Suprapubic skin (tissue), 4 donors: ENCODE data around the gene OSBPL7. TPM values are rescaled to one million over a fixed set of nuclear protein-coding genes. Genes with fewer than 3 reads are reported as not detected.

ENCODE experiments used
- DNase-seq, 2 donors: peaks; one replicate each; pipeline ENCODE4 v3.0.0-alpha.2; 2019; ENCODE audit warnings: low spot score in 2 of 2
- H3K27ac ChIP-seq: fragments of 200-600 bp; sonication (generic); one replicate; pipeline ENCODE4 v1.5.1; 2019
- H3K27me3 ChIP-seq: fragments of 200-600 bp; sonication (generic); one replicate; pipeline ENCODE4 v1.5.1; 2019
- H3K36me3 ChIP-seq: fragments of 200-600 bp; sonication (generic); one replicate; pipeline ENCODE4 v1.5.1; 2019
- H3K4me1 ChIP-seq: fragments of 200-600 bp; sonication (generic); one replicate; pipeline ENCODE4 v1.5.1; 2019
- H3K4me3 ChIP-seq: fragments of 200-600 bp; sonication (generic); one replicate; pipeline ENCODE4 v1.5.1; 2019; ENCODE audit warnings: mild to moderate bottlenecking
- H3K9me3 ChIP-seq: fragments of 200-600 bp; sonication (generic); one replicate; pipeline ENCODE4 v1.5.1; 2019
- CTCF ChIP-seq, 2 donors: fragments of 200-600 bp in 1 of 2; fragments of 450-650 bp in 1 of 2; sonication (generic) in 1 of 2; IDR thresholded peaks; one replicate each; pipeline ENCODE4 v1.5.1; 2016 to 2019; ENCODE audit warnings: antibody characterized with exemption in 2 of 2, mild to moderate bottlenecking in 1 of 2, moderate library complexity in 1 of 2
- EP300 ChIP-seq: sonication (generic); formaldehyde crosslinking; IDR thresholded peaks from one replicate; pipeline ENCODE4 v1.6.1; 2017; ENCODE audit warnings: antibody characterized with exemption
- POLR2A ChIP-seq, 2 donors: fragments of 450-650 bp; IDR thresholded peaks; one replicate each; pipeline ENCODE4 v1.6.1; 2017; ENCODE audit warnings: antibody characterized with exemption in 2 of 2, mild to moderate bottlenecking in 2 of 2, moderate library complexity in 2 of 2
- POLR2AphosphoS5 ChIP-seq, 3 donors: sonication (generic); formaldehyde crosslinking; IDR thresholded peaks; one replicate each; pipeline ENCODE4 v1.6.1; 2017; ENCODE audit warnings: antibody characterized with exemption in 3 of 3
- WGBS: methylation state at CpG from one replicate; pipeline ENCODE4 v1.1.5; 2018; 5-methylcytosine and 5-hydroxymethylcytosine counted together
- total RNA-seq, 4 donors: library from RNA; depleted of rRNA; stranded (reverse); fragments of >200 nt; gene quantifications; one replicate each; pipeline ENCODE4 v1.1.0, GENCODE V29; 2016

The OSBPL7 gene
- total RNA-seq, 4 donors from 2014 or later, result 1.3 to 2.0 (median 1.6) TPM

GRCh38 chr17:47821031-47821423, 567 bp downstream of the OSBPL7 start:
- Histone ChIP-seq H3K9me3 (no peaks in the 10 kb centered on the region), H3K27me3 (no peaks in the 10 kb centered on the region), H3K27ac (no peak overlapping the region), H3K4me3 (peak overlapping the region; percentile 45), H3K36me3 (peaks cover 57% of the 10 kb centered on the region), H3K4me1 (peaks cover 23% of the 10 kb centered on the region)
- DNase-seq, result no peak
- TF ChIP-seq EP300 (no peak), CTCF (IDR thresholded peaks at IDR 0.05) (no peak), POLR2A (IDR thresholded peaks at IDR 0.05) (no peak), POLR2AphosphoS5 (IDR thresholded peaks at IDR 0.05) (no peak)
- 19% methylated on average over 4 of the region's 4 CpGs for WGBS

GRCh38 chr17:47820033-47820789, 1.4 kb downstream of the OSBPL7 start:
- Histone ChIP-seq H3K9me3 (no peaks in the 10 kb centered on the region), H3K27ac (no peak overlapping the region), H3K4me3 (peak overlapping the region; percentile 45), H3K4me1 (peaks cover 23% of the 10 kb centered on the region), H3K27me3 (no peaks in the 10 kb centered on the region), H3K36me3 (peaks cover 57% of the 10 kb centered on the region)
- WGBS, result 52% methylated on average over 8 of the region's 12 CpGs
- no peak for DNase-seq
- TF ChIP-seq POLR2AphosphoS5 (IDR thresholded peaks at IDR 0.05) (no peak), POLR2A (IDR thresholded peaks at IDR 0.05) (no peak), CTCF (IDR thresholded peaks at IDR 0.05) (no peak), EP300 (no peak)

- H3K4me1 ChIP-seq, result peaks cover 23% of the 10 kb centered on the region
- H3K4me3 ChIP-seq, result no peak overlapping the region
- 87% methylated on average over 8 of the region's 10 CpGs for WGBS
- DNase-seq, result no peak
- H3K27ac ChIP-seq, result no peak overlapping the region
- no peak for TF ChIP-seq POLR2A (IDR thresholded peaks at IDR 0.05)
- TF ChIP-seq EP300, result no peak
- TF ChIP-seq POLR2AphosphoS5 (IDR thresholded peaks at IDR 0.05), result no peak
- no peak for TF ChIP-seq CTCF (IDR thresholded peaks at IDR 0.05)
- H3K9me3 ChIP-seq, result no peaks in the 10 kb centered on the region
- H3K27me3 ChIP-seq, result no peaks in the 10 kb centered on the region
- H3K36me3 ChIP-seq, result peaks cover 58% of the 10 kb centered on the region
These were observed 2.1 kb downstream of the OSBPL7 start for GRCh38 chr17:47819475-47819874.

GRCh38 chr17:47818002-47818695, 3.4 kb downstream of the OSBPL7 start:
- Histone ChIP-seq H3K4me1 (peaks cover 23% of the 10 kb centered on the region), H3K9me3 (no peaks in the 10 kb centered on the region), H3K27ac (no peak overlapping the region), H3K4me3 (no peak overlapping the region), H3K27me3 (no peaks in the 10 kb centered on the region), H3K36me3 (peaks cover 51% of the 10 kb centered on the region)
- TF ChIP-seq POLR2A (IDR thresholded peaks at IDR 0.05) (no peak), EP300 (no peak), POLR2AphosphoS5 (IDR thresholded peaks at IDR 0.05) (no peak), CTCF (IDR thresholded peaks at IDR 0.05) (no peak)
- 38% methylated on average over 1 of the region's 11 CpGs for WGBS
- no peak for DNase-seq

GRCh38 chr17:47816947-47817346, 4.6 kb downstream of the OSBPL7 start:
- TF ChIP-seq CTCF (IDR thresholded peaks at IDR 0.05) (no peak), POLR2A (IDR thresholded peaks at IDR 0.05) (no peak), POLR2AphosphoS5 (IDR thresholded peaks at IDR 0.05) (no peak), EP300 (no peak)
- H3K9me3 ChIP-seq, result no peaks in the 10 kb centered on the region
- DNase-seq, result peak in 1 of 2 donors; percentile 44
- peaks cover 19% of the 10 kb centered on the region for H3K4me1 ChIP-seq
- WGBS, result 96% methylated on average over 10 of the region's 10 CpGs
- no peak overlapping the region for H3K27ac ChIP-seq
- peaks cover 54% of the 10 kb centered on the region for H3K36me3 ChIP-seq
- H3K27me3 ChIP-seq, result no peaks in the 10 kb centered on the region
- no peak overlapping the region for H3K4me3 ChIP-seq
